ENCODE measurements around the gene ALDH1A3.

Gene ALDH1A3

DNA sequence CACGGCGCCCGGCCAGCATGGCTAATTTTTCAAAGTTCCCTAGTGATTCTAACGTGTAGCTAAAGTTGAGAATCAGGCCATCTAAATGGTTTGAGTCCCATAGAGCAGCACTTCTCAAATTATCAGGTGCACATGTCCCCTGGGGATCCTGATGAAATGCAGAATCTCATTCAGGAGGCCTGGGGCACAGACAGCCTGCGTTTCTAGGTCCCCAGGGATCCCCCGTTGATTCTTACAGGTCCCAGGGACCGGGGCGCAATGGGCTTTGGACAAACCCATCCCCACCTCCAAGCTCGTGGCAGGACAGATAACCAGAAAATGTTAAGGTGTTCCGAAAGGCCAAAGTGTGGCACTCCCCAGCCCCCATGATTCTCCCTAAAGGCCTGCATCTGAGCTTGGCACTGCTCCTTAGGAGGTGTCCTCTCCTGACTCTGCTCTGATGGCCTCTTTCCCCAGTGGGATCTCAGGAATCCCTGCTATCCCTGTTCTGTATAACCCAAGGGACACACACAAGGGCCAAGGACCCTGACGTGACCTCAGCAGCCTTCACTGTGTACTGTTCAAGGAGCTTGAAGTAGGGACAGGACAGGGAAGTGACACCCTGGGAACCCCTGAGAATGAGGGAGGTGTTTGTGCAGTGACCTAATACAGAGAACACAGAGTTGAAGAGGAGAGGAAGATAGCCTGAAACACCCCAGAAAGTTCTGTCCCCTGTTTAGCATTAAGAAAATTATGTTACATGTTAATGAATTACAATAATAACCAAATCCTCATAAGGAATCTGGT lies 47.5 kb downstream of the ALDH1A3 start:
- no peak for DNase-seq

DNA sequence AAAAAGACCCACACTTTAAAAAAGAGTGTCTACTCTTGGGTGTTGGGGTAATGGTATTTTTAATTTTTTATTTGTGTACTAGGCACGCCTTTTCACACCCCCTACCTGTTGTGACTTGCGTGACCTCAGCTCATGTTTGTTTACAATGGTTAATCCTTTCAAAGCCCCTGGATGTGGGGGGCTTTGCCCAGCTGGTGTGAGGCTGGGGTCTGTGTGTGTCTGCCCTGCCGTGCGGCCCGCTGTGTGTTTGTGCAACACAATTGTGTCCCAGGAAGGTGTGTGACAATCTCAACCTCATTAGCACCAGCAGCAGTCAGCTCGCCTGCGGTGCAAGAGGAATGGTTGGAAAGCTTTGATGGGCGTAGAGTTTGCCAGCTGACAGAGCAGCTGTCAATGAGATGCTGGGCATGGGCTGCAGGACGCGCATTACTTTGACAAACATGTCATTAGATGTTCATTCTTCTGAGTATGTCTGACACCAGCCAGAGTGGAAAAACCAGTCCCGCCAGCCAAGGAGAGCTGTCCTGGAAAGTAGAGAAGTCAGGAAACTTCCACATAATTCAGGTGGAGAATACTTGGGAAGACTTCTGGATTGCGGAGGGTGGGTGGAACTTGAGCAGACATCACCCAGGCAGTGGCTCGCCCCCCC lies 49.1 kb downstream of the ALDH1A3 start:
- DNase-seq, result peak; percentile 16

DNA sequence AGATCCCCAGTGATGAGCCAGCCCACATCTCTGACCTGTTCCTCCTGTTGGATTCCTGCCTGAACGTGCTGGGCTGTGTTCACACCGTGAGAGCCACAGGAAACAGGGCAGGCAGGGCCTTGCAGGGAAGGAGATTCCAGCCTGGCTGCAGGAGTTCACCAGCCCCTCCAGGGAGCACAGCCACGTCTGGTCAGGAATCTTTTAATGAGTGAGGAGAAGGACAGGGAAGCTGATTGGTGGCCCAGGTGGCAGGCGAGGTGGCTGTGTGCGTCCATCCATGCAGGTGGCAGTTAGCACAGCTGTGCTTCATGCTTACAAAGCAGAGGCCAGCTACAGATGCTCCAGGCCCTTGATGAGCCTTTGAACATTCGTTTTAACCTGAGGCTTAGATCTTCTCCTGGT lies 50.0 kb downstream of the ALDH1A3 start:
- no peak for DNase-seq

DNA sequence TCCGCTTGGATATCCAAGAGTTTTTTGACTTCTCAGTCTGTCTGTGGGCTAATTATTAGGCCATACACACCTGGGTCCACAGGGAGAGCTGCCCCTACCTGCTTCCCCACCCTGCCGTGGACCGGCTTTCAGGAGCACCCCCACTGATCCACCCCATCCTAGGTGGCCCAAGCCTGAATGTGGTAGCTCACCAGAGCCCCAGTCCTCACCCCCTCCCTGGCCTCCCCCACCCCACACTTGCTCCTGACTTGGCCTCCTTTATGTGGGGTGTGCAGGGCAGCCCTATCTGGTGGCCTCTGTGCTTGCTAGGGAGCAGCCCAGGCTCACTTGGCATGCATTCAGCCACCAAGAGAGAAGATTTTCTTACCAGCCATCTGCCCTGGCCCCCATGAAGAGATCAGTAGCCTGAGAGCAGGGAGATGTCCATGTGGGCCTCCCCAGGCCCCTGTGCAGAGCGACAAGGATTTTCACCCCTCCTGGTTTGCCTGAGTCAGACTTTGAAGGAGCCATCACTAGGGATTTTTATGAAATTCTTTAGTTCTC lies 50.7 kb downstream of the ALDH1A3 start:
- no peak for DNase-seq

DNA sequence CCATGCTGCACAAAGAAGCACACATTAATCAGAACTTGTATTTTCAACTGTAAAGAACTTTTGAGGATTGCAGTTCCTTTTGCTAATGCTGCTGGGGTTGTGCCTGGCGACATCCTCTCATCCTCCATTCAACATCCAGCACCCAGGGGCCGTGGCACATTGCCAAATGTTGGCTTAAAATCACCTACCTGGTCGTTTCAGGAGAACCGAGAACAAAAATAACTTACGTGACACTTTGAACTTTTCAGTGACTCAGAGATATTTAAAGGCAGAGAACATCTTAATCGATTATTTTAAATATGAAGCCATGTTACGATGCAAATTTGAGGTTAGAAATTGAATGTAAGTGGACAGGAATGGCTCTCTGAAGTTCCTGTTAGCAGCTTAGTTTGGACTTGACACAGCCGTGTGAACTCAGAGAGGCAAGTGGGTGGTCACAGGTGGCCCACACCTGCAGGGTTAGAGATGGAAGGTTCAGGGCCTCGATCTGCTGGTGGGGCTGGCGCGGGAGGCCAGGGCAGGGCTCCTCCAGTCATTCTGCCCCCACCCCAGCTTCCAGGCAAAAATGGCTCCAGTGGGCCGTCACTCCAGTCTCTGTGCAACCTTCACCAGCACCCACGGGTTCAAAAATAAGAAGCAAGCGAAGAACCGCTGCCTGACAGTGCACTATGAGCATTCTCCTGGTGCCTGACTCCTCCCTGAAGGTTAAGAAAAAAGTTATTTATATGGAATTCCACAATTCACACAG lies 51.7 kb downstream of the ALDH1A3 start:
- DNase-seq, result no peak

DNA sequence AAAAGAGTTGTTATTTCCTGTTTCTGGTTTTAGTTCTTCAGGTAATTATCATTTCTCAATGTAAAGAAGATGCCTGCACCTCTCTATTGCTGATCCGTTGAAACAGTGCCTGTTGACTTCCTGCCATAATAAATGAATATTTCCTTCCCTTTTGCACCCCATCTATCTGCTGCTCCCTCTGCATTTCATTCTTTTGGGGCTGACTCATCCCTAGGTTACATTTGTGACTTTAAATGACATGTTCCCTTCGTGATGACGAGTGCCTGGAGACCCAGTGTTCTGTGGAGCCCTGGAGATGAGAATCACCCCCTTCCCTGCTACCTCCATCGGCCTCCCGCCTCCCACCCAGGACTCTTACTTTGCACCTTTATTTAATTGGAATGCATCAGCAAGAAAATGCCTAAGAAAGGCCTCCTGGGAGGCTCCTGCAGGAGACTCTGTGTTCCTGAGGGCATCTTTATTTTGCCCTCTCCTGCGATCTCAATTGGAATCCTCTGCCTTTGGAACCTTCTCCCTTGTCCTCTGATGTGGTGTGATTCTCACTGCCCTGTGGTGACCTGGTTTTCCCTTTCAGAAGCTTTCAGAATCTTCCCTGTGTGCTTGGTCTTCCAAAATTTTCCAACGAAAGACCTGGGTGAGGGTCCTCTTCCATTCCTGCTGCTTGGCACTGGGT lies 53.2 kb downstream of the ALDH1A3 start:
- no peak for DNase-seq

DNA sequence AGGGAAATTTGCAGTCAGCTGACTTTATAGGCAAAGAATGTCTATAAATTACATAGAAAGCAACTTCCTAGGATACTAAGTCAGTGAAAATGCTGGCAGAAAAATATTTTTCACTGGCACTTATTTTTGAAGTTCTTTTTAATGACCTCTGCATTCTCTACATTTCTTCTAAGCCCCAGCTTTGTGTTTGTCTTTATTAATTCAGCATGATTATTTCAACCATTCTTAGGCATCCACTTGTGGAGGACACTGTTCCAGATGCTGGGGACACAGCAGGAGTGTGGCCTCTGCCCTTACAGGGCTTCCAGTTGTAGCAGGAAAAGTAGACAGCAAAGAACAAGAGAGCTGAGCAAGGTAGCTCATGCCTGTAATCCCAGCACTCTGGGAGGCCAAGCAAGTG lies 54.5 kb downstream of the ALDH1A3 start:
- DNase-seq, result no peak

DNA sequence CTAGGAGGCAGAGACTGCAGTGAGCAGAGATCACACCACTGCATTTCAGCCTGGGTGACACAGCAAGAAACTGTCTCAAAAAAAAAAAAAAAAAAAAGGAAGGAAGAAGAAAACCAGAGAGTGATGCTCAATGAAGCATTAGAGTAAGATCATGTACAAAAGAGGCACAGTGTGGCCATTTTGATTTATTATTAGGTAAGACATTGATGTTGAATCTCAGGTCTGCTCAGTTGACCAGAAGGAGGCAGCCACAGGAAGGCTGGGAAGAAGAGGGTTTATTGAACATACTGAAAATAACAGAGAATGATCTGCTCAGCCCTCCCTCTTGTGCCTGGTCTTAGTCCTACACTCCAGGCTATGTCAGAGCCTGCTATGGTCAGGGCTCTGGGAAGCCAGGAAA lies 55.1 kb downstream of the ALDH1A3 start:
- no peak for DNase-seq

DNA sequence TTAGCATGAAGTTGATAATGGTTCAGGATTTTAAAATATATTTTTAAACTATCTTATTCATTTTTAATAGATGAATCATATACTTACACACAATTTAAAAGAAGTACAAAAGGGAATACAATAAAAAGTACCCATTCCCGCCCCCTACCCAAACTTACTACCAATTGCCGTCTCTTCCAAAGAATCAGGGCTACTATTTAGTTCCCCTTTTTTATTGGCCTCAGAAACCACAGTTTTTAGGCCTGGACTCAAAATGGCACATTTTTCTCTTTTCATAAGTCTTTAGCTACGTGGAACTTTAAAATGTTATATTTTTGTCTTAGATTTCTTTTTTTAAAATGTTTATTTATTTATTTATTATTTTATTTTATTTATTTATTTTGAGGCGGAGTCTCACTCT lies 57.5 kb downstream of the ALDH1A3 start:
- no peak for DNase-seq

DNA sequence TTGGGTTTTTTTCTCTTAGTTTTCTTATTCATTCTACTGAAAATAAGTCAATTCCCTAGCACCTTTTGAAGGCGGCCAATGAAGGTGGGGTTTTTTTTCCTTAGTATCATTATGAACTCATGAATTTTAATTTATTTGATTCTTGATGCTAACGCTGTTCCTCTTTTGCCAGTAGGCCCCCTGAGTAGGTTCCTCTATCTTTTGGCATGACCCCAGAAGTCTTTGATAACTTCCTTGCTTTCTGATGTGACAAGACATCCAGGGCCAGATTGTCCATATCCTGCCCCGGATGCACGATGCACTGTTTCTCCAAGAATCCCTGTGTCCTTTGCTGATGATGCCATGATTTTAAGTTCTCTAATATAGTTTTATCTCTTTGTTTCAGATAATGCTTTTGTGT lies 60.2 kb downstream of the ALDH1A3 start:
- no peak for DNase-seq

DNA sequence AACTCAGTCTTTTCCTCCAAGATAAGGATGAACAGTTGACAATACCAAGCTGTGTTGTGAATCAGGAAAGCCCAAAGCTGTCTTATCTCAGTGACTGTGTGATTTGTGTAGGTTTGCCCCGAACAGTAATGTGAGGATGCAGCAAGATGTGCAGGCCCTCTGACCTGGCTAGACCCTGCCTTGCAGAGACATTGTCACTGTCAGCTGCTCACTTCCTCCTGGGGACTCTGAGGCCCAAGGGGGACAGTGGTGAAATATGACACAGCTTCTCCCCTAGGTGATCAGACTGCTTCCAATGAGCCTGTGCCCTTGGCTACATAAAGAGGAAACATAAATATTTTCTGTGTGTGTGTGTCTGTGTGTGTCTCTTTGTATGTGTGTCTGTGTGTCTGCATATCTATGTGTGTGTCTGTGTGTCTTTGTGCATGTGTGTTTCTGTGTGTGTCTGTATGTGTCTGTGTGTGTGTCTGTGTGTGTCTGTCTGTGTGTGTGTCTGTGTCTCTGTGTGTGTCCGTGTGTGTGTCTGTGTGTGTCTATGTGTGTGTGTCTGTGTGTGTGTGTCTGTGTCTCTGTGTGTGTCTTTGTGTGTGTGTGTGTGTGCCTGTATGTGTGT lies 61.2 kb downstream of the ALDH1A3 start:
- DNase-seq, result no peak

DNA sequence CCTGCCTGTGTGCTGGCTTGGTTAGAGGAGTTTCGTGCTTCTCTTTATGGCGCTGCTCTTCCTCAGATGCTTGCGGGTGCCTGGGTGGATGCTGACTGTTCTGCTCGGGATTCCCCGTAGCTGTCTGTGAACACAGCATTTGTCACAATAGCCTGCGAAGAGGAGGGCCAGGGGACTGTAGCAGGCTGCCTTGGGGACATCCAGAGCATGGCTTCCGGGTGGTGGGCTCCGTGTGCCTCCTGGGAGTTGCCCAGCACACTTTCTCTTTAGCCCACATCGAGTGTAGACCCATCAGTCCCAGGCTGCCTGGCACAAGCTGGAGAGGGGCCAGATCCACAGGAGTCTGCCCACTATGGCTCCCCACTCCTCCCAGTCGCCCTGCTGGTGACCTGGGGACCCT lies 61.9 kb downstream of the ALDH1A3 start:
- no peak for DNase-seq

DNA sequence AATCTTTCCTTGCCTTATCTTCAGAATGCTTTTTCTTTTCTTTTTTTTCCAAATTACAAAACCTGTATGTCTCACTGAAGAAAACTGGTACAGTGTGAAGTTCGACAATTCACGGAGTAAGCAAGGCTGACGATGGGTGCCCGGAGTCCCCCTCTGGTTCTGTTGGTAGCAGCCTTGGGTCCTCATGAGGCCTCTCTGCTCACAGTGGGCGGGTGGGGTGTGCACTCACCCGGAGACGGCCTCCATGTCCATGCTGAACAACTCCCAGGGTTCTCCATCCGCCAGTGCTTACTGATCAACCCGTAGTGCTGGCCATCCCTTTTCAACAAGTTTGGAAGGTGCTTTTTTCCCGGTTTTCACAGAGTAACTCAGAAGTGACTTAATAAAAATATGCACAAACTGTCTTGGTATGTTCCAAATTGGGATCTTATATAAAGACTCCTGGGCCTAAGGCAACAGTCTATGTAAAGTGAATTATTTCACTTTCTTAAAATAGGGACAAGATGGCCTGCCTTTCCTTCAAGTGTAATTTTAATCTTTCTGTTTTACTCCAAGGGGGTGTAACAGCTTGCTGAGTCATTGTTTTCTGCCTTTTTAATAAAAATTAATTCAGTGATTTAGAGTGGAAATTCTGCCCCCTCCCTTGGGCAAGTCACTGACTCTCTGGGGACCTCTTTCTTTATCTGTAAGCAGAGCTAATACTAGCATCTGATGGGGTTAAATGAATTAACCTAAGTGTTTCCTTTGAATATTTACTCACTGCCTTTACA lies 63.2 kb downstream of the ALDH1A3 start:
- no peak for DNase-seq

DNA sequence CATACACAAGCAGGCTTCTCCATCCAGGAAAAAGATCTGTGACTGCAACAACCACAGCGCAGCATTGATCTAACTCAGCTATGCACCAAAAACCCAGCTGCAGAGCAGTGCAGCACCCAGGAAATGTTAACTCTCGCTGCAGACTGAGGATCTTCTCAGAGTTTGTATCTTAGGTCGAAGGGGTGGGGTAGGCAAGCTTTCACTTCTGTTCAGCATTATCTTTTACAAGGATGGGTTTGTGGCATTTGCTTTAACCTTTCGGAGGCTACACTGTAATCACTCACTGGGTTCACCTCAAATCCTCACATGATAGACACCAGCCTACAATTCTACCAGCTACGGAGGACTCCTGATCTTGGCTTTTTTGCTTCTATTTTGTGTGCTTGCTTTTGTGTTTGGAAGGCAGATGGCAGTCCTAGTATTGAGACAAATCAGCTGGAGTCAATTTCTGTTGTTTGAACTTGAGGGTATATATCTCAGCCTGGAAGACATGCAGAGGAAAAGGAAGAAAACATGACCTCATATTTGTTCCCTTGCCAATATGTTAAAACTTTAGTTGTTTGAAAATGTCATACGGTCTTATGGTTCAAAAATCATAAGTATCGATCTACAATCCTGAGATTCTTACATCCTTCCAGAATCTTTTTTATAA lies 64.7 kb downstream of the ALDH1A3 start:
- no peak for DNase-seq

DNA sequence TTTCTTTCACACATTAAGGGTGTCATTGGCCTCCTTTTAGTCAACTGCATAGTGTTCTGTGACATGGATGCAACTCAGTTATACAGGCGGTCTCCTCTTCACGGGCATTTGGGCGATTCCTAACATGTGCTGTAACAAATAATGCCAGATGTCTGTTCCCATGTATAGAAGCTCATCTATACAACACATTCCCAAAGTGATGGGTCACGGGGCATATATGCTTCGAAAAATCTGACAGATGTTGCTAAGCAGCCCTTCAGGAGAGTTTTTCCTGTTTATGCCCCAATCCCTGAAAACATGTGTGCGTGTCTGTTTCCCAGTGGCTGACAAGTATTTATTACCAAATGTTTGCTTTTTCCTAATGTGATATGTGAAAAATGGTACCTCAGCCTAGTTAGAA lies 65.4 kb downstream of the ALDH1A3 start:
- DNase-seq, result no peak

DNA sequence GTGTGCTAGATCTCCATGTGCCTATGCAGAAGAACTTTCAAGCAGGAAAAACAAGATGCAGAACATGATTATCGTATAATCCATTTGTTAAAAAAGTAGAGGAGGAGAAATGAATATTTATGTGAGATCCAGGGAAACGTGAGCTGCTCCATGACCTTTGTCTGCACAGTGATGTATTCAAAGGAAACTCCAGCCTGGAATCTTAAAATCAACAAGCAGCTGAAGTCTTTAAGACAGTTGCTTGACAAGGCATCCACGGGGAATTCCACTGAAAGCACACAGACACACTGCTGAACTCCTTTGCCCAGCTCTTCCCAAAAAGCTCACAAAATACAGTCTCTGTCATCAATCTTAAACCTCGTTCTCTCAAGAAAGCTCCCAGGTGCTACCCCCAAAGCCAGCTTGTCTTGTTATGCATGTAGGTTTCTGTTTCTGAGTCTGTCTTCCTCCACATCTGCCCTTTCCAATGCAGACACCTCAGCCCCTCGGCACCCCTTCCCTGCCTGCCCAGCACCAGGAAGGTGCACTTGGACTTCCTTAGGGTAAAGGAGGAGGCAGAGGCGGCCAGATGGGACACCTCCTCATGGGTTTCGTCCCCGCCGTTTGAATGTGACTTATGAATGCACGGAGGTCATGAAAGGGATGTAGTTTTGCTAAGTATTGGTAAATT lies 68.3 kb downstream of the ALDH1A3 start:
- DNase-seq, result no peak

DNA sequence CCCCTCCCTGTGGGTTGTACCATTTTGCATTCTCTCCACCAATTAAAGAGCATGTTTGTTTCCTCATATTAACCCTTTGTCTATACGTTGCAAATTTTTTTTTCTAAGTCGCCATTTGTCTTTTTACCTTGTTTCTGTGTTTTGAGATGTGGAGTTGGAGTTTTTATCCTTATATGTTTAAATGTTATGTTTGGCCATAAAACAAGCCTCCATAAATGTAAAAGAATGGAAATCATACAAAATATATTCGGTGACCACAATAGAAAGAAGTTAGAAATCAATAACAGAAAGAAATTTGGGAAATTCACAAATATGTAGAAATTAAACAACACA lies 68.8 kb downstream of the ALDH1A3 start:
- no peak for DNase-seq

DNA sequence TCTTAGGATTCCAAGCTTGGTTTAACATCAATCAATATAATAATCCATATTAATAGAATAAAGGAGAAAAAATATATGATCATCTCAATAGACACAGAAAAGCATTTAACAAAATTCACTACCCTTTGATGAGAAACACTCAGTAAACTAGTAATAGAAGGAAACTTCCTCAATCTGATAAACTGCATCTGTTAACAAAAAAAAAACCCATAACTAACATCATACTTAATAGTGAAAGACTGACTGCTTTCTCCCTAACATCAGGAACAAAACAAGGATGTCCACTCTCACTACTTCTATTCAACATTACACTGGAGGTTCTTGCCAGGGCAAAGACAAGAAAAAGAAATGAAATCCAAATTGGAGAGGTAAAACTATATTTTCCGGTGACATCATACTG lies 70.1 kb downstream of the ALDH1A3 start:
- no peak for DNase-seq

DNA sequence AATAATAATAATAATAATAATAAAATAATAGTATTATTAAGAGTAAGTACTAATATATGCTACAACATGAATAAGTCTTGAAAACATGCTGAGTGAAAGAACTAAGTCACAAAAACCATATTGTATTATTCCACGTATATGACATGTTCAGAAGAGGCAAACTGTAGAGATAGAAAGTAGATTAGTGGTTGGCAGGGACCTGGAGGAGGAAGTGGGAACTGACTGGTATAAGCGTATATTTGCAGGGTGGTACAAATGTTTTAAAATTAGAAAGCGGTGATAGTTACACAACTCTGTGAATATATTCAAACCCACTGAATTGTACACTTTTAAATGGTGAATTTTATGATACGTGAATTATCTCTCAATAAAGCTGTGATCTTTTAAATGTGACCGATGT lies 72.3 kb downstream of the ALDH1A3 start:
- no peak for DNase-seq

DNA sequence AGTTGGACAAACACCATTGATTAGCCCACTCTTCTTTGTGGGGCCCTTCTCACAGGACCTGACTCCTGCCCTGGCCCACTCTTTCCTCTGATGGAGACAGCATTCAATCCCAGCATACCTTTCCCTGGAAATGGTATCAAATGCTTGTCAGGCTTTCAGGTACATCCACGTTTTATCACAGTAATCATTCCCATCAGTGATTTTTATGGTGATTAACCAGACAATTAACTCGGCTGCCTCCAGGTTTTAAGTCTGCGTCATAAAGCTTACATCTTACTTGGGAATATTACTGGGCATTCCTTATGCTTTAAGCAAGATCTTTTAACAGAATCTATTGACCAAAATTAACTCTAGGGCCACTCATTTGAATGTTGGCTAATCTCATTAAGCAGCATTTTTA lies 72.9 kb downstream of the ALDH1A3 start:
- DNase-seq, result no peak

Data from DMS153 (cell line).